Erythroblast (primary cell): ENCODE measurements around the gene SERPINF2.

Source experiments
- GATA1 ChIP-seq: IDR thresholded peaks from 2 replicates; pipeline ENCODE4 v1.6.1; 2011; ENCODE audit warnings: low read depth, mild to moderate bottlenecking, control low read depth, low read length, moderate library complexity
- POLR2A ChIP-seq: IDR thresholded peaks from 2 replicates; pipeline ENCODE4 v1.6.1; 2011; ENCODE audit warnings: mild to moderate bottlenecking, low read length

- TF ChIP-seq POLR2A, result no peak
- TF ChIP-seq GATA1, result no peak
Measured at GRCh38 chr17:1713160-1713877, 29.4 kb upstream of the SERPINF2 start.
